ENCODE measurements around the gene ANKS6. TPM values are rescaled to one million over a fixed set of nuclear protein-coding genes. Genes with fewer than 3 reads are reported as not detected.

Gene ANKS6
- total RNA-seq, 1 experiment from 2014 or later: 46.3 TPM

- Mint-ChIP-seq H3K4me3 (no peak overlapping the region), H3K36me3 (ENCODE audit: insufficient read depth in 1 of 3, low read depth in 3 of 3) (no peaks in the 10 kb centered on the region), H3K27ac (no peak overlapping the region), H3K27me3 (ENCODE audit: low read depth) (peaks cover 22% of the 10 kb centered on the region), H3K9me3 (no peaks in the 10 kb centered on the region), H3K4me1 (peaks cover 5 to 7% of the 10 kb centered on the region in 2 experiments)
- Histone ChIP-seq H3K4me2 (ENCODE audit: insufficient read depth, insufficient read length, low read length) (no peak overlapping the region), H3K56ac (ENCODE audit: insufficient read length, low read depth, low read length) (no peak overlapping the region), H4K5ac (ENCODE audit: insufficient read length, low read depth, low read length) (no peak overlapping the region), H3K4ac (ENCODE audit: low read depth, low read length) (no peak overlapping the region), H2BK12ac (ENCODE audit: insufficient read length, low read depth, low read length) (no peak overlapping the region), H3K79me2 (ENCODE audit: insufficient read depth, low read length) (no peaks in the 10 kb centered on the region), H2BK15ac (ENCODE audit: low read depth, low read length) (no peak overlapping the region), H3K9ac (ENCODE audit: extremely low read depth, insufficient read length, low read length) (no peak overlapping the region), H3K4me1 (ENCODE audit: insufficient read depth, low read length) (no peaks in the 10 kb centered on the region), H2BK120ac (ENCODE audit: low read depth, low read length, poor library complexity, severe bottlenecking) (no peak overlapping the region), H3T11ph (ENCODE audit: low read length) (no peak overlapping the region), H4K91ac (ENCODE audit: insufficient read length, low read depth, low read length) (no peak overlapping the region), H3K79me1 (ENCODE audit: insufficient read depth, low read depth, low read length, poor library complexity, severe bottlenecking) (no peaks in the 10 kb centered on the region), H2BK20ac (ENCODE audit: low read depth, low read length, poor library complexity, severe bottlenecking) (no peak overlapping the region), H3K27ac (ENCODE audit: insufficient read length, low read depth, low read length) (no peak overlapping the region), H2BK5ac (ENCODE audit: insufficient read length, low read length) (no peak overlapping the region), H3K27me3 (ENCODE audit: insufficient read depth, low read length) (no peaks in the 10 kb centered on the region), H2AK5ac (ENCODE audit: insufficient read length, low read length) (no peak overlapping the region), H3K18ac (ENCODE audit: insufficient read length, low read depth, low read length) (no peak overlapping the region), H3K14ac (ENCODE audit: insufficient read depth, low read length) (no peak overlapping the region), H4K20me1 (ENCODE audit: control insufficient read depth, insufficient read depth, insufficient read length) (no peaks in the 10 kb centered on the region), H2AFZ (ENCODE audit: low read length) (no peak overlapping the region), H3K23ac (ENCODE audit: insufficient read length, low read depth, low read length) (no peak overlapping the region), H4K8ac (replicated peaks; ENCODE audit: insufficient read length, low read depth, low read length) (no peak overlapping the region), H3K9me3 (ENCODE audit: control insufficient read depth, low read depth, low read length) (no peaks in the 10 kb centered on the region), H3K23me2 (ENCODE audit: insufficient read length, low read depth, low read length, poor library complexity, severe bottlenecking) (no peaks in the 10 kb centered on the region)
- TF ChIP-seq CTCF (conservative IDR thresholded peaks at IDR 0.05): no peak
- WGBS (ENCODE audit: extremely low coverage, insufficient read length, low lambda C conversion rate): no CpG with 5 or more reads among the region's 7 CpGs
- no peak for DNase-seq
Measured at GRCh38 chr9:98692392-98692791, 104.0 kb downstream of the ANKS6 start.
